Gastroesophageal sphincter (tissue), 4 donors: ENCODE data around the gene ARHGAP23. TPM values are rescaled to one million over a fixed set of nuclear protein-coding genes. Genes with fewer than 3 reads are reported as not detected.

ENCODE experiments used
- ATAC-seq: fragments of 150-250 bp; one replicate; pipeline ENCODE4 v1.9.1; 2016; ENCODE audit warnings: mild to moderate bottlenecking, moderate library complexity
- H3K27ac ChIP-seq, 4 donors: fragments of 200-600 bp; sonication (generic) in 3 of 4; 1 replicate in 3 of 4; 2 replicates in 1 of 4; pipeline ENCODE4 v1.5.1; 2016 to 2019
- H3K27me3 ChIP-seq: fragments of 200-600 bp; sonication (generic); one replicate; pipeline ENCODE4 v1.5.1; 2019
- H3K36me3 ChIP-seq, 2 donors: fragments of 200-600 bp; sonication (generic); one replicate each; pipeline ENCODE4 v1.5.1; 2019; ENCODE audit warnings: control low read depth in 1 of 2
- H3K4me1 ChIP-seq, 3 donors: fragments of 200-600 bp; sonication (generic); 1 replicate in 2 of 3; 2 replicates in 1 of 3; pipeline ENCODE4 v1.5.1; 2016 to 2019; ENCODE audit warnings: control low read depth in 2 of 3
- H3K4me3 ChIP-seq, 2 donors: fragments of 200-600 bp; sonication (generic); one replicate each; pipeline ENCODE4 v1.5.1; 2019; ENCODE audit warnings: mild to moderate bottlenecking in 1 of 2, moderate library complexity in 1 of 2
- H3K9me3 ChIP-seq, 3 donors: fragments of 200-600 bp; sonication (generic); one replicate each; pipeline ENCODE4 v1.5.1; 2017 to 2019; ENCODE audit warnings: control low read depth in 2 of 3
- EP300 ChIP-seq: sonication (generic); formaldehyde crosslinking; IDR thresholded peaks from one replicate; pipeline ENCODE4 v1.6.1; 2017; ENCODE audit warnings: antibody characterized with exemption, mild to moderate bottlenecking
- POLR2A ChIP-seq, 2 donors: fragments of 450-650 bp; IDR thresholded peaks; one replicate each; pipeline ENCODE4 v1.6.1; 2017; ENCODE audit warnings: antibody characterized with exemption in 2 of 2, mild to moderate bottlenecking in 2 of 2, moderate library complexity in 1 of 2
- POLR2AphosphoS5 ChIP-seq: sonication (generic); formaldehyde crosslinking; IDR thresholded peaks from one replicate; pipeline ENCODE4 v1.6.1; 2017; ENCODE audit warnings: antibody characterized with exemption
- WGBS, 2 donors: methylation state at CpG; one replicate each; pipeline ENCODE4 v1.1.5; 2018; ENCODE audit warnings: low coverage in 1 of 2; 5-methylcytosine and 5-hydroxymethylcytosine counted together
- total RNA-seq, 4 donors: library from RNA; depleted of rRNA; stranded (reverse); fragments of >200 nt; gene quantifications; one replicate each; pipeline ENCODE4 v1.1.0, GENCODE V29; 2016
- TF ChIP-seq, protein P1 (sequence below), 4 experiments: fragments of 200-600 bp in 2 of 4; fragments of 450-650 bp in 2 of 4; sonication (generic) in 1 of 4; IDR thresholded peaks; one replicate each; pipeline ENCODE4 v1.5.1; 2017 to 2019; ENCODE audit warnings: antibody characterized with exemption in 4 of 4, mild to moderate bottlenecking in 2 of 4, moderate library complexity in 2 of 4

ARHGAP23 gene
- total RNA-seq, 4 donors from 2014 or later = 45.3 to 132 (median 82.8) TPM

- TF ChIP-seq, protein P1, sequence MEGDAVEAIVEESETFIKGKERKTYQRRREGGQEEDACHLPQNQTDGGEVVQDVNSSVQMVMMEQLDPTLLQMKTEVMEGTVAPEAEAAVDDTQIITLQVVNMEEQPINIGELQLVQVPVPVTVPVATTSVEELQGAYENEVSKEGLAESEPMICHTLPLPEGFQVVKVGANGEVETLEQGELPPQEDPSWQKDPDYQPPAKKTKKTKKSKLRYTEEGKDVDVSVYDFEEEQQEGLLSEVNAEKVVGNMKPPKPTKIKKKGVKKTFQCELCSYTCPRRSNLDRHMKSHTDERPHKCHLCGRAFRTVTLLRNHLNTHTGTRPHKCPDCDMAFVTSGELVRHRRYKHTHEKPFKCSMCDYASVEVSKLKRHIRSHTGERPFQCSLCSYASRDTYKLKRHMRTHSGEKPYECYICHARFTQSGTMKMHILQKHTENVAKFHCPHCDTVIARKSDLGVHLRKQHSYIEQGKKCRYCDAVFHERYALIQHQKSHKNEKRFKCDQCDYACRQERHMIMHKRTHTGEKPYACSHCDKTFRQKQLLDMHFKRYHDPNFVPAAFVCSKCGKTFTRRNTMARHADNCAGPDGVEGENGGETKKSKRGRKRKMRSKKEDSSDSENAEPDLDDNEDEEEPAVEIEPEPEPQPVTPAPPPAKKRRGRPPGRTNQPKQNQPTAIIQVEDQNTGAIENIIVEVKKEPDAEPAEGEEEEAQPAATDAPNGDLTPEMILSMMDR (IDR thresholded peaks at IDR 0.05) = no peak
- no peak for TF ChIP-seq EP300
- ATAC-seq = no peak
- Histone ChIP-seq H3K9me3 (no peaks in the 10 kb centered on the region), H3K36me3 (peaks cover 0 to 4% of the 10 kb centered on the region in 2 donors), H3K27ac (no peak overlapping the region), H3K4me3 (no peak overlapping the region), H3K27me3 (peaks cover 82% of the 10 kb centered on the region), H3K4me1 (peaks cover 0 to 28% (median 24%) of the 10 kb centered on the region in 3 donors)
- WGBS, 2 donors = 55 to 72% methylated on average over 3 to 6 of the region's 8 CpGs
Observed at GRCh38 chr17:38554430-38555350, 126.4 kb downstream of the ARHGAP23 start.

DNA sequence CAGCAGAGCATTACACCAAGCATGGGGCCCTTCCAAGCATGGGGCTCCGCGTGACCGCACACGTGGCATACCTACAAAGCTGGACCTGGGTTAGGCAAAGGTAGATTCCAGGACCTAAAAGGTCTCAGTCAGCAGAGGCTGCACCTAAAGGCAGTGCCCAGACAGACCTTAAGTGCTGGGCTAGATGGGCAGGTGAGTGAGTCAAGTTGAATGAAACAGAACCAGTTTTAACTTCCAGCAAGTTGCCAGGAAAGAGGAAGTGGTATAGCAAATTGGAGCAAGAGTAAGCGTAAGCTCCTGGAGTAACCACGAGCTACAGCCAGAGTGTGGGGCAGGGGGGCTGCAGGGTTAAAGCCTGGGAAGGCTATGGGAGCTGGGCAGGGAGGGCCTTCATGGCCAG is 128.0 kb downstream of the ARHGAP23 start:
- Histone ChIP-seq H3K36me3 (peaks cover 0 to under 1% of the 10 kb centered on the region in 2 donors), H3K27ac (no peak overlapping the region), H3K4me1 (peaks cover 0 to 38% (median 27%) of the 10 kb centered on the region in 3 donors), H3K27me3 (peaks cover 85% of the 10 kb centered on the region), H3K9me3 (no peaks in the 10 kb centered on the region), H3K4me3 (no peak overlapping the region)
- TF ChIP-seq POLR2AphosphoS5 = no peak
- TF ChIP-seq POLR2A (IDR thresholded peaks at IDR 0.05) = no peak
- TF ChIP-seq, protein P1 (IDR thresholded peaks at IDR 0.05) = no peak
- TF ChIP-seq EP300 = no peak
- ATAC-seq = no peak
- WGBS, 2 donors = 71 to 95% methylated on average over 6 of the region's 6 CpGs

DNA sequence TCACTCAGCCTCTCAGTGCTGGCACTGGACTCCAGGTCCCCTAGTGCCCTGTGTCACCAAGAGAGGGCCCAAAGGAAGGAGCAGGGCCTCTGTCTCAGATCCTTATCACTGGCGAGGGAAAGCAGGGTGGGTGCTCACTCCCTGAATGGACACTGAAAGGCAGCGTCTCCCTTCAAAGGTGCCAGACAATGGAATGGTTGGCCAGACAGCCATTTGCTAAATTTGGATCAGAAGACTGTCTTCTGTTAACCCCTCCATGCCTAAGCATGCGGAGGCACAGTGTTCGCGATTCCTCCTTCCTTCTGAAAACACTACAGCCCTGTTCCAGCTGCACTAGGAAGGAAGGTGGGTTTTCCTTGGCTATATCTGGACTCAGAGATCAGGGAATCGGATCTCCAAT is 129.1 kb downstream of the ARHGAP23 start:
- no peaks in the 10 kb centered on the region for H3K36me3 ChIP-seq
- H3K4me1 ChIP-seq = peaks cover 0 to 44% (median 27%) of the 10 kb centered on the region in 3 donors
- ATAC-seq = no peak
- no peaks in the 10 kb centered on the region for H3K9me3 ChIP-seq
- H3K4me3 ChIP-seq = peak overlapping the region in 1 of 2 donors; percentile 51
- H3K27ac ChIP-seq = peak overlapping the region in 2 of 4 donors; percentile 12 to 58
- TF ChIP-seq EP300 = no peak
- TF ChIP-seq, protein P1 (IDR thresholded peaks at IDR 0.05) = no peak
- TF ChIP-seq POLR2AphosphoS5 = no peak
- TF ChIP-seq POLR2A (IDR thresholded peaks at IDR 0.05) = no peak
- peaks cover 85% of the 10 kb centered on the region for H3K27me3 ChIP-seq
- 29% methylated on average over 1 to 2 of the region's 6 CpGs for WGBS, 2 donors

DNA sequence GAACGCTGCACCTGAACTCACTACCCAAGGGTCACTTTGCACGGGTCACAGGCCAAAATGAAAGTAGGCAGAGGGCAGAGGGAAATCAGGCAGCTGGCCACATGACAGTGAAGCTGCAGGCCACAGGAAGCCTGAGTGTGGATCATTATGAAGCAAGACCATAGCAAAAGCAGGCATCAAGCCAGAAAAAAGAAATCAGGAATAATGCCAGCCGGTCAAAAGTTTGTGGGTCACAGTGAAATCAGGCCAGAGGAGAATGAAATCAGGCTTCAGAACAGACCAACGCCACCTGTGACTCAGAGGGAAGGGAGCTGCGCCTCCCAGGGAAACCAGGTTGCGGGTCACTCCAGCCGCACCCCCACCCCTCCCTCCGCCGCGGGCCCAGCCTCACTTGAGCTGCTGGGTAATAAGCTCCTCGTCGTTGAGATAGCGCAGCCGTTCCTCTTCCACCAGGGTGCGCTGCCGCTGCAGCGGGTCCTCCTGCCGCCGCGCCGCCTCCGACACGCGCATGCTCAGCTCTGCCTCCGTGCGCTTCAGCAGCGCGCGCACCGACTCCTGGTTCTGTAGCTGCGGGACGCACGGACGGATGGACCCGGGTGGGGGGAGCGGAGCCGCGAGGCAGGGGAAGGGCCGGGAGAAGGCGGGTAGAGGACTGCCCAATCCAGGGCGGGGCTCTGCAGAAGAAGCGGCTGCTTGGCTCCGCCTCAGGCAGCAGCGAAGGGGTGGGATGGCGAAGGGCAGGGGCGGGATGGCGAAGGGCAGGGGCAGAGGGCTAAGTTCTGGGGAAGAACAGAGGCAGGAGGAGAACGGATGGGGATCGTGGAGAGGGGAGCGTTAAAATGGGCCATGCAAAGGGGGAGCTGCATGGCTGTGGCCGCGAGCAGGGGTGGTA is 129.8 kb downstream of the ARHGAP23 start:
- H3K27ac ChIP-seq = peak overlapping the region in 3 of 4 donors; percentile 12 to 58 (median 26)

More for the DNA sequence above, 129.8 kb downstream of the ARHGAP23 start:
- Histone ChIP-seq H3K4me1 (peaks cover 0 to 46% (median 27%) of the 10 kb centered on the region in 3 donors), H3K27me3 (peaks cover 85% of the 10 kb centered on the region), H3K4me3 (peak overlapping the region; percentile 11 to 51), H3K36me3 (no peaks in the 10 kb centered on the region), H3K9me3 (no peaks in the 10 kb centered on the region)
- 1 to 16% methylated on average over 7 to 12 of the region's 52 CpGs for WGBS, 2 donors
- peak; percentile 92 for ATAC-seq
- no peak for TF ChIP-seq EP300
- no peak for TF ChIP-seq POLR2A (IDR thresholded peaks at IDR 0.05)
- TF ChIP-seq, protein P1 (IDR thresholded peaks at IDR 0.05) = peak in 3 of 4 experiments; percentile 87 to 99 (median 92)
- TF ChIP-seq POLR2AphosphoS5 = peak; percentile 46
